ENCODE results near the gene MARF1. TPM values are rescaled to one million over a fixed set of nuclear protein-coding genes. Genes with fewer than 3 reads are reported as not detected.

Gene MARF1
- polyA plus RNA-seq, 1 donor (not counting 4 experiments of a cell fraction or from before 2014, with no cell fraction given), result 12.5 TPM

DNA sequence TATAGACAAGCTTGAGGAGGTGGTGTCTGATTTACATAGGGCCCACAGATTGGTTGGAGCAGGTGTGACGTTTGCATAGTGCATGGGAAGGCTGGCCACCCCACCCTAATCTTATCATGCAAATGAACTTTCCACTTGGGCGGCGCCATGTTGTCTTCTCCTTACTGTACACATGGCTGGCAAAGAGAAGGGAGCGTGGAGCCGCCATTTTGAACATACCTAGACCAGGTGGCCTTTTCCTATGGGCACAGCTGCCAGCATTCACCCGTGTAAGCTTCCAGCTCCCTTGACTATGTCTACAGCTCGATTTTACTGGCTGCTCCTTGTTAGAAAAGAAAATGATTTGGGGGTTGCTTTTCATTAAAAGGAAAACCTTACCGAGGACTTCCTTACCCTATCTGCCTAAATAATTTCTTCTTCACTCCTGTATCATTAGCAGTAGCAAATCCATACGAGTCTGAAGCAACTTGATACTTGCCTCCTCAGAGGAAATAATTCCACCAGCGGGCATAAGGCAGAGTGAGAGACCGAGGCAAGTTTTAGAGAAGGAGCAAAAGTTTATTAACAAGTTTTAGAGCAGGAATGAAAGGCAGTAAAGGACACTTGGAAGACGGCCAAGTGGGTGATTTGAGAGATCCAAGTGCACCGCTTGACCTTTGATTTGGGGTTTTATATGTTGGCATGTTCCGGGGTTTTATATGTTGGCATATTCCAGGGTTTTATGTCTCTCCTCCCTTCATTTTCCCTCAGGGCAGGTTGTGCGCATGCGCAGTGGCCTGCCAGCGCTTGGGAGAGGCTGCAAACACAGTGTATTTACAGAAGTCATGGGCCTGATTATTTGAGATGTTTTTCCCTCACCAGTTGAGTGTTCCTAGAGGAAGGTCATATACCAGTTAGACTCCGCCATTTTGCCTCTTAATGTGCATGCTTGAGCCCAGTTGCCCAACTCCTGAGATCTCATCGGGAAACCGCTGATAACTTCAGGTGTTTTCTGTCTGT, 65.7 kb downstream of the MARF1 start:
- Histone ChIP-seq H4K20me1 (ENCODE audit: control insufficient read depth, extremely low read depth, insufficient read depth, low read length) (no peaks in the 10 kb centered on the region), H3K9me1 (ENCODE audit: control insufficient read depth, extremely low read depth, insufficient read depth, low read length) (no peaks in the 10 kb centered on the region), H3K4me3 (ENCODE audit: control insufficient read depth in 2 of 3, extremely low read depth in 1 of 3, insufficient read depth in 2 of 3, low read depth in 1 of 3, low read length in 3 of 3) (no peak overlapping the region), H3K4me2 (ENCODE audit: control insufficient read depth, extremely low read depth, insufficient read depth, low read depth, low read length) (no peak overlapping the region), H3K36me3 (ENCODE audit: control insufficient read depth in 2 of 2, extremely low read depth in 1 of 2, insufficient read depth in 2 of 2, low read length in 2 of 2) (no peaks in the 10 kb centered on the region), H3K9ac (ENCODE audit: control insufficient read depth, extremely low read depth, insufficient read depth, low read length) (no peak overlapping the region), H2AFZ (ENCODE audit: control insufficient read depth, low read length) (no peak overlapping the region), H3K27me3 (ENCODE audit: control insufficient read depth, extremely low read depth, insufficient read depth, low read length) (no peaks in the 10 kb centered on the region), H3K9me3 (ENCODE audit: control insufficient read depth, low read depth, low read length) (no peaks in the 10 kb centered on the region), H3K4me1 (ENCODE audit: control insufficient read depth, extremely low read depth, insufficient read depth, low read length) (peaks cover 4% of the 10 kb centered on the region), H3K27ac (ENCODE audit: control insufficient read depth, insufficient read depth, low read length) (no peak overlapping the region), H3K79me2 (ENCODE audit: control insufficient read depth, insufficient read depth, low read length) (no peaks in the 10 kb centered on the region)
- FAIRE-seq, result no peak
- dilution Hi-C loops (cut with MboI; ENCODE audit: extremely low pct_ligation_motif_present, low sequenced_read_pairs), result no loop called here
- no peak for DNase-seq (ENCODE audit: low read depth, low spot score)
- TF ChIP-seq CTCF (optimal IDR thresholded peaks at IDR 0.05 in 1 of 3, IDR thresholded peaks at IDR 0.05 in 1 of 3, conservative IDR thresholded peaks at IDR 0.05 in 1 of 3; ENCODE audit: extremely low read depth in 1 of 3, insufficient read depth in 2 of 3, low read length in 3 of 3) (no peak), EZH2 (IDR thresholded peaks at IDR 0.05; ENCODE audit: low read length) (no peak)

DNA sequence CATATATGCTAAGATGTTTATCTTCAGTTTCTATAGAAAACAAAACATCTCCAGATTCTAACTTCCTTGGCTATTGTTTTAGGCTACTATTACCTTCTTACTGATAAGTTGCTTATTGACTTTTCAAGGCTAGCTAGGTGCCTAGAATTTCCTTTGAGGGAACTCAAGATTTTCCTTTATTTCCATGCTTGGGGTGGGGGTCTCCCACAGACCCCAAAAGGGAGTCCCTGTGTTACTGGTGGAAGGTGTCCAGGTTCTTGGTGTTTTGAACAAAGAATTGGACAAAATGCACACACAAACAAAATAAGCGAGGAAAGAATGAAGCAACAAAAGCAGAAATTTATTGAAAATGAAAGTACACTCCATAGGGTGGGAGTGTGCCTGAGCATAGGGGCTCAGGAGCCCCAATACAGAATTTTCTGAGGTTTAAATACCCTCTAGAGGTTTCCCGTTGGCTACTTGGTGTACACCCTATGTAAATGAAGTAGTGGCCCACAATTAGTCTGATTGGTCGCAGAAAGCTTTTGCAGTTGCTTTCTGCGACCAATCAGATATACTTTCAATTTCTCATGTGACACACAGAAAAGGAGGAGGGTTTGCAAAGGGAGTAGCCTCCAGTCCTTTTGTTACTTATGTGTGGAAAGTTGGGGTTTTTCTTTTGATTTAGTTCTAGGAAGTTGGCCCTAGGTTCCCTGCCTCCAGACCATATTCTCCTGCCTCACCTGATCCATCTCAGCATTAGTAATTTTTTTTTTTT, 67.5 kb downstream of the MARF1 start:
- H4K20me1 ChIP-seq (ENCODE audit: control insufficient read depth, extremely low read depth, insufficient read depth, low read length), result no peaks in the 10 kb centered on the region
- DNase-seq (ENCODE audit: low read depth, low spot score) (no peak), FAIRE-seq (no peak)
- H3K27me3 ChIP-seq (ENCODE audit: control insufficient read depth, extremely low read depth, insufficient read depth, low read length), result no peaks in the 10 kb centered on the region
- H3K79me2 ChIP-seq (ENCODE audit: control insufficient read depth, insufficient read depth, low read length), result no peaks in the 10 kb centered on the region
- dilution Hi-C loops (cut with MboI; ENCODE audit: extremely low pct_ligation_motif_present, low sequenced_read_pairs), result no loop called here
- no peak overlapping the region for H3K4me2 ChIP-seq (ENCODE audit: control insufficient read depth, extremely low read depth, insufficient read depth, low read depth, low read length)
- H3K9ac ChIP-seq (ENCODE audit: control insufficient read depth, extremely low read depth, insufficient read depth, low read length), result no peak overlapping the region
- no peaks in the 10 kb centered on the region for H3K9me1 ChIP-seq (ENCODE audit: control insufficient read depth, extremely low read depth, insufficient read depth, low read length)
- H3K27ac ChIP-seq (ENCODE audit: control insufficient read depth, insufficient read depth, low read length), result no peak overlapping the region
- H3K9me3 ChIP-seq (ENCODE audit: control insufficient read depth, low read depth, low read length), result no peaks in the 10 kb centered on the region
- TF ChIP-seq EZH2 (IDR thresholded peaks at IDR 0.05; ENCODE audit: low read length) (no peak), CTCF (optimal IDR thresholded peaks at IDR 0.05 in 1 of 3, IDR thresholded peaks at IDR 0.05 in 1 of 3, conservative IDR thresholded peaks at IDR 0.05 in 1 of 3; ENCODE audit: extremely low read depth in 1 of 3, insufficient read depth in 2 of 3, low read length in 3 of 3) (no peak)
- no peak overlapping the region for H3K4me3 ChIP-seq (ENCODE audit: control insufficient read depth in 2 of 3, extremely low read depth in 1 of 3, insufficient read depth in 2 of 3, low read depth in 1 of 3, low read length in 3 of 3)
- no peaks in the 10 kb centered on the region for H3K4me1 ChIP-seq (ENCODE audit: control insufficient read depth, extremely low read depth, insufficient read depth, low read length)
- no peaks in the 10 kb centered on the region for H3K36me3 ChIP-seq (ENCODE audit: control insufficient read depth in 2 of 2, extremely low read depth in 1 of 2, insufficient read depth in 2 of 2, low read length in 2 of 2)
- no peak overlapping the region for H2AFZ ChIP-seq (ENCODE audit: control insufficient read depth, low read length)
